Stimulated activated naive B cell treated with anti-CD40 and anti-IgM and Interleukin-4, amounts not matched to agents 10 μg/mL and 1 μg/mL and 100 μg/mL, for 72 hours (primary cell): Measurements from ENCODE around the gene NCKAP5L.
A peak's percentile ranks its signal among the peaks of the same experiment; 100 is the strongest.
"Not testable (repeated sequence)": the region's sequence is repeated elsewhere in the genome, so short reads cannot be mapped to it uniquely, and the experiment has no call there.

Experiments used
- ATAC-seq, 2 donors: fragments of 150-1000 bp; cut with Tn5 transposase; replicated peaks; 2 replicates each; pipeline ENCODE4 v1.10.0; 2021; ENCODE audit warnings: moderate library complexity in 1 of 2
- DNase-seq: peaks from one replicate; pipeline ENCODE4 v3.0.0; 2021
- H3K27ac Mint-ChIP-seq: one replicate; pipeline ENCODE4 v1.8.0; 2022; ENCODE audit warnings: mild to moderate bottlenecking, mixed read lengths
- H3K27me3 Mint-ChIP-seq, 2 donors: one replicate each; pipeline ENCODE4 v1.8.0; 2022; ENCODE audit warnings: mixed read lengths in 2 of 2
- H3K36me3 Mint-ChIP-seq, 2 donors: one replicate each; pipeline ENCODE4 v1.8.0; 2022; ENCODE audit warnings: mixed read lengths in 2 of 2, mild to moderate bottlenecking in 1 of 2
- H3K4me1 Mint-ChIP-seq, 2 donors: one replicate each; pipeline ENCODE4 v1.8.0; 2022; ENCODE audit warnings: mixed read lengths in 2 of 2, mild to moderate bottlenecking in 1 of 2
- H3K4me3 Mint-ChIP-seq, 2 donors: one replicate each; pipeline ENCODE4 v1.8.0; 2022; ENCODE audit warnings: mild to moderate bottlenecking in 2 of 2, mixed read lengths in 2 of 2, moderate library complexity in 1 of 2
- H3K9me3 Mint-ChIP-seq, 2 donors: one replicate each; pipeline ENCODE4 v1.8.0; 2022; ENCODE audit warnings: mixed read lengths in 2 of 2, mild to moderate bottlenecking in 1 of 2

The NCKAP5L gene, protein sequence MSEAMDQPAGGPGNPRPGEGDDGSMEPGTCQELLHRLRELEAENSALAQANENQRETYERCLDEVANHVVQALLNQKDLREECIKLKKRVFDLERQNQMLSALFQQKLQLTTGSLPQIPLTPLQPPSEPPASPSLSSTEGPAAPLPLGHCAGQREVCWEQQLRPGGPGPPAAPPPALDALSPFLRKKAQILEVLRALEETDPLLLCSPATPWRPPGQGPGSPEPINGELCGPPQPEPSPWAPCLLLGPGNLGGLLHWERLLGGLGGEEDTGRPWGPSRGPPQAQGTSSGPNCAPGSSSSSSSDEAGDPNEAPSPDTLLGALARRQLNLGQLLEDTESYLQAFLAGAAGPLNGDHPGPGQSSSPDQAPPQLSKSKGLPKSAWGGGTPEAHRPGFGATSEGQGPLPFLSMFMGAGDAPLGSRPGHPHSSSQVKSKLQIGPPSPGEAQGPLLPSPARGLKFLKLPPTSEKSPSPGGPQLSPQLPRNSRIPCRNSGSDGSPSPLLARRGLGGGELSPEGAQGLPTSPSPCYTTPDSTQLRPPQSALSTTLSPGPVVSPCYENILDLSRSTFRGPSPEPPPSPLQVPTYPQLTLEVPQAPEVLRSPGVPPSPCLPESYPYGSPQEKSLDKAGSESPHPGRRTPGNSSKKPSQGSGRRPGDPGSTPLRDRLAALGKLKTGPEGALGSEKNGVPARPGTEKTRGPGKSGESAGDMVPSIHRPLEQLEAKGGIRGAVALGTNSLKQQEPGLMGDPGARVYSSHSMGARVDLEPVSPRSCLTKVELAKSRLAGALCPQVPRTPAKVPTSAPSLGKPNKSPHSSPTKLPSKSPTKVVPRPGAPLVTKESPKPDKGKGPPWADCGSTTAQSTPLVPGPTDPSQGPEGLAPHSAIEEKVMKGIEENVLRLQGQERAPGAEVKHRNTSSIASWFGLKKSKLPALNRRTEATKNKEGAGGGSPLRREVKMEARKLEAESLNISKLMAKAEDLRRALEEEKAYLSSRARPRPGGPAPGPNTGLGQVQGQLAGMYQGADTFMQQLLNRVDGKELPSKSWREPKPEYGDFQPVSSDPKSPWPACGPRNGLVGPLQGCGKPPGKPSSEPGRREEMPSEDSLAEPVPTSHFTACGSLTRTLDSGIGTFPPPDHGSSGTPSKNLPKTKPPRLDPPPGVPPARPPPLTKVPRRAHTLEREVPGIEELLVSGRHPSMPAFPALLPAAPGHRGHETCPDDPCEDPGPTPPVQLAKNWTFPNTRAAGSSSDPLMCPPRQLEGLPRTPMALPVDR (N-terminal part only)

DNA sequence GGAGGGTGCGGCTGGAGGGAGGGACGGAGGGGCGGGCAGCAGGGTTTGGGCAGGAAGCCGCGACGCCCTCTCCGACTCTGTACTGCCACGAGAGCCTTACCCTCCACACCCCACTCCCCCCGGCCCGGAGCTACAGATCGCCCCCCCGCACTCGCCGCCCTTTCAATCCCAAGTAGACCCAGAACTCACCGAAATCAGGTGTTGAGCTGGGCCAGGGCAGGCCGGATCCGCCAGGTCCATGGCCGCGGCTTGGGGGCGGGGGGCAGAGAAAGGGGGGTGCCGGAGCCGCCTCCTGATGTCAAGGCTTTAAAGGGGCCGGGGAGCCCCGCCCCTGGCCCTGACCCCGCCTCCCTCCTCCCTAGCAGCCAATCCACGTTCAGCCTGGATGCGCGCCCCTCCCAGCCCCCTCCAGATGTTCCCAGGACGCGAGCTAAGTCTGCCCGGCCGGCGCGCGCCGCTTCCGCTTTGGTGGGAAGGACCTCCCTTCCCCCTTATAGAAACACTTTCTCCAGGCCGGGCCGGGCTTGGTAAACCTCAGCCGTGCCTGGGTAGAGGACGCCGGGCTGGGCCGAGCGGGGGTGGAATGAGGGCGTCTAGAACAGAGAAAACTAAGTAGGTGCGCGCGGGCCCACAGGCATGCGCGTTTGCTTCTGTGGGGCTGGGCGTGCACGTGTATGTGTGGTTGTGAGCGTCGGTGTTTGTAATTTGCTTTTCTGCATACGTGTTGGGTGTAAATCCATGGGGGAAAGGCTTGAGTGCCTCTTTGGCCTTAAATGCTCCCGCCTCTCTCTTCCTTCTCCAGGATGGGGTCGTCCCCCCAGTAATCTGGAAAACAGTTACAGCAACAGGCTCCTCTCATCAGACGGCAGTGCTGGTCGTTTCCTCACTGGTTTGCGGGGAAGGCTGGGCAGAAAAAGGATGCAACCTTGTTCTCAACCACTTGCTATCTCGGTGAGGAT is at the start of gene NCKAP5L:
Gene NCKAP5L (minus strand): TSS at position 281 of the 959 bp plus-strand sequence. CDS start 24,369 bp downstream, outside the sequence.
- peak within 1 kb of the TSS; percentile 90 to 94 for H3K4me3 Mint-ChIP-seq
- H3K36me3 Mint-ChIP-seq, result no peaks in the 10 kb centered on the region
- H3K27me3 Mint-ChIP-seq, result no peaks in the 10 kb centered on the region
- H3K9me3 Mint-ChIP-seq, result no peaks in the 10 kb centered on the region
- ATAC-seq (peak; percentile 91 to 94), DNase-seq (peak; percentile 86)
- peaks cover 35 to 49% of the 10 kb centered on the region in 2 donors for H3K4me1 Mint-ChIP-seq
- H3K27ac Mint-ChIP-seq, result peak within 1 kb of the TSS; percentile 93

DNA sequence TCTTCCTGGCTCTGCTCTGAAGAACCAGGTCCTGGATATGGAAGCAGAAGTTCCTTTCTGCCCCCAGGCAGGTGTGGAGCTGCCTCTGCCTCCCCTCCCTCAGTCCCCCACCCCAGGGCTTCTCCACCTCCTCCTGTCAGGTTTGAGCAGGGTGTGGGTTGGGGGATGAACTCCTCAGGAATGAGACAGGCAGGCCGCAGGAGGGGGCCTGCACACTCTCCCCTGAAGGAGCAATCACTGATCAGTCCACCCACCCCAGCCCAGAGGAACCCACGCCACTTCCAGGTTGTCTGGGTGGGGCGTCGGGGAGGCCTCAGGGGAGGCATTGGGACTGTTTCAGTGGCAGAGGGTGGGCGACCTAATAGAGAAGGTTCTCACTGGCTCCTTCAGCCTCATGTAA is 48.9 kb upstream of the NCKAP5L start:
- ATAC-seq, result no peak
- Mint-ChIP-seq H3K9me3 (peaks cover 12 to 20% of the 10 kb centered on the region in 2 donors), H3K27ac (no peak overlapping the region)

DNA sequence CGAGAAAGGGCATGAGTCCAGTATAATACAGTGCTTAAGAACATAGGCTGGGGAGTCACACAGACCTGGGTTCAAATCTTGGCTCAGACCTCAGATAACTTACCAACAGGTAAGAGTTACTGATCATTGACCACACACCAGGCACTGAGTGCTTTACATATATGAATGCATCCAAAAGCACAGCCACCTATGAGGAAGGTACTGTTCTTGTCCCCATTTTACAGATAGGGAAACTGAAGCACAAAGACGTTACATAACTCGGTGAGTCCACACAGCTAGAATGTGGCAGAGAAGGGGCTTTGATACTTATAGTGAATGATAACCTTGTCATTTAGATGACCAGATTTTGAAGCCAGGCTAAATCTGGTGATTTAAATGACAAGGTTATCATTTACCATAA is 47.9 kb upstream of the NCKAP5L start:
- Mint-ChIP-seq H3K27me3 (peaks cover 8 to 9% of the 10 kb centered on the region in 2 donors), H3K9me3 (peaks cover 12 to 20% of the 10 kb centered on the region in 2 donors)
- ATAC-seq, result no peak

More for the DNA sequence above, 48.9 kb upstream of the NCKAP5L start:
- Mint-ChIP-seq H3K27me3 (peaks cover 8 to 9% of the 10 kb centered on the region in 2 donors), H3K4me1 (no peaks in the 10 kb centered on the region), H3K4me3 (no peak overlapping the region), H3K36me3 (no peaks in the 10 kb centered on the region)
- no peak for DNase-seq

DNA sequence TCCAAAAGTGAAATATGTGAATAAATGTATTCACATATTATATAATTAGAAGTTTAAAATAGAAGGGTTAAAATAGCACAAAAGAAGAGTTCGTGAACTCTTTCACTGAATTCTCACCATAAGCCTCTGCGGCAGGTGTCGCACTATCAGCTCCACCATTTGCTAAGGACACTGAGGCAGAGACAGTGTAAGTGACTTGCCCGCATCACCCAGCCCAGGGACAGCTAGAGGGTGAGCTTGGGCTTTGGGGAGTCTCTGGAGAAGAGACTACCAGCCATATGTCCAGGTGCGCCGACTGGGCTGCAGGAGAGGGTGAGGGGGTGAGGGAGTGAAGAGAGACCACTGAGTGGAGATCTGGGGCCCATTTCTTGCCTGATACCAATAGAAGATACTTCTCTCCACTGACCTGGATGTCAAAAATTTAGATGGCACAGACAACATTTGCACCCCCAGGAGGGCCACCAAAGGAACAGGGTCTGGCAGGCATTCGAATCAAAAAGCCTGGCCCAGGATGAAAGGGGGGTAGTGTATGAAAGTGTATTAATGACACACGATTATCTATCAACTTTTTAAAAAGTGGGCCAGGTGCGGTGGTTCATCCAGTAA is 47.0 kb upstream of the NCKAP5L start:
- H3K4me1 Mint-ChIP-seq, result no peaks in the 10 kb centered on the region
- H3K27me3 Mint-ChIP-seq, result peaks cover 8 to 10% of the 10 kb centered on the region in 2 donors
- no peak overlapping the region for H3K27ac Mint-ChIP-seq
- H3K36me3 Mint-ChIP-seq, result no peaks in the 10 kb centered on the region
- H3K4me3 Mint-ChIP-seq, result no peak overlapping the region
- no peak for DNase-seq
- no peak for ATAC-seq
- H3K9me3 Mint-ChIP-seq, result peaks cover 12 to 20% of the 10 kb centered on the region in 2 donors

More for the DNA sequence above, 47.9 kb upstream of the NCKAP5L start:
- DNase-seq, result no peak
- Mint-ChIP-seq H3K4me1 (no peaks in the 10 kb centered on the region), H3K36me3 (no peaks in the 10 kb centered on the region), H3K4me3 (no peak overlapping the region), H3K27ac (no peak overlapping the region)

DNA sequence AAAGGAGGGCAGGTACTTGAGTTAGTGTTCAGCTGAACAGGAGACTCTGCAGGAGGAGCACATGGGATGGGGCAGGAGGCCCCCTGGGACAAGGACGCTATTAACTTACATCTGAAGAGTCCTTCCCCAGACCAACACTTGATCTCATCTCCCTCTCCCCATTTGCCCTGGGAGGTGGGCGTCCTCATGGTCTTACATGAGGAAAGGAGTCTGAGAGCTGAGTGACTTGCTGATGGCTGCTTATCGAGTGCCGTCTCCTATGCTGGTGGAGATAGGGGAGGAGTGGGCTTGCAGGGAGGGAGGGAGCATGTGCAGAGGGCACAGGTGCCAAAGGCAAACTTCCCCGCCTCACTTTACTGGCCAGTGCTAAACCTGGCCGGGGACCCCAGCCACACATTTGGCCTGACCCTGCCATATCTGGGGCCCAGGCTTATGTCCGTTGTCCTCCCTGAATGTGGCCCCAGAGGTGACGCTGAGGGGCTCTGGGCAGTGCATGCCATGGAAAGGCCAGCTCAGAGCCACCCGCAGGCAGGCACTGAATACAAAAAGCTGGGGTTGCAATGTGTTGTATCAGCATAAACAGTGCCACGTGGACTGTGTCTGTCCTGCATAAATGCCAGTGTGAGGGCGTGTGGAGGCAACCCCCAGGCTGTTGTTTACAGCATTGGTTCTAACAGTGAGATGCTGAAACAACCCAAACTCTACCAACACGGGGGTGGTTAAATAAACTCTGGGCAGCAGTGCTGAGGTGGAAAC is 46.1 kb upstream of the NCKAP5L start:
- H3K36me3 Mint-ChIP-seq, result no peaks in the 10 kb centered on the region
- H3K27me3 Mint-ChIP-seq, result peaks cover 8 to 13% of the 10 kb centered on the region in 2 donors
- DNase-seq (no peak), ATAC-seq (no peak)
- peaks cover 12 to 13% of the 10 kb centered on the region in 2 donors for H3K9me3 Mint-ChIP-seq
- H3K27ac Mint-ChIP-seq, result no peak overlapping the region
- H3K4me1 Mint-ChIP-seq, result no peaks in the 10 kb centered on the region
- H3K4me3 Mint-ChIP-seq, result no peak overlapping the region

DNA sequence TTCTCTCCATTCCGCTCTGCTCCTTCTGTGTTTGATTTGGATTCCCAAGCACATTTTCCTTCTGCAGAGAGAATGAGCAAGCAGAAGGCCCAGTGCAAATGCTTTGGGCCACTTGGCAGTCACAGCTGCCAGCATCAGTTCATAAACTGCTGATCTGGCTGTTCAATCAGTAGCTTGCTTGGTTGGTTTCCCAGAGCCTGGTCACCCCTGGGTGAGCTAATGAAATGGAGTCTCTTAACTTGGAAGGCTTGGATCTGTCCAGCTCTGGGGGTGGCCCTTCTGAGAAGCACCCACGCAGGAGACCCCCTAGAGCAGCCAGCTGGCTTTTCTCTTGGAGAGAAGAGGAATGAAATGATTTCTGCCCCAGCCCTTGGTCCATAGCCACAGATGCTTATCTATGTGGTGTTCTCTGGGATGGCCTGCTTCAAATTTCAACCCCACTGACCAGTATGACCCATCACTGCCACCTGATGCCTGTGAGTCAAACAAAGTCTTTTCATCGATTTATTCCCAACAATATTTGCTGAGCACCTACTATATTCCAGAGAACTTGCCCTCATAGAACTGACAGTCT is 45.2 kb upstream of the NCKAP5L start:
- DNase-seq (no peak), ATAC-seq (no peak)
- no peak overlapping the region for H3K4me3 Mint-ChIP-seq
- H3K36me3 Mint-ChIP-seq, result no peaks in the 10 kb centered on the region
- peaks cover 8 to 13% of the 10 kb centered on the region in 2 donors for H3K27me3 Mint-ChIP-seq
- H3K9me3 Mint-ChIP-seq, result peaks cover 4 to 6% of the 10 kb centered on the region in 2 donors
- no peak overlapping the region for H3K27ac Mint-ChIP-seq
- H3K4me1 Mint-ChIP-seq, result no peaks in the 10 kb centered on the region

DNA sequence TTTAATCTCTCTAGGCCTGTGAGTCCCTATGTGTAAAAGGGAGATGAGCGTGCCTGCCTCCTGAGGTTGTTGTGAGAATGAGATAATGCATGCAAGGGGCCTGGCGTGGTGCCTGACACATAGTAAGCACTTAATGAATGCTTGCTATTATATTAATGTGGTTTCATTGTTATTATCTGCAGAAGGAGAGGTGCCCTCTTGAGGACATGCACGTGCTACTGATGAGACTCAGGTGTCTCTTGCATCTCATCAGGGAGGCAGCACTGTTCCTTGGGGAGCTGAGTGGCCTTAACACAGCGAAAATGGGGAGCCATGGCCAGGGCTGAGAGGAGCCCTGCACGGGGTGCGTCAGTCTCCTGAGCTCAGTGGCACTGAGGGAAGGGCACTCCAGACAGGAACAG is 44.6 kb upstream of the NCKAP5L start:
- H3K4me3 Mint-ChIP-seq, result no peak overlapping the region
- H3K27me3 Mint-ChIP-seq, result peaks cover 11 to 15% of the 10 kb centered on the region in 2 donors
- no peaks in the 10 kb centered on the region for H3K4me1 Mint-ChIP-seq
- peaks cover 2% of the 10 kb centered on the region in 2 donors for H3K9me3 Mint-ChIP-seq
- no peak overlapping the region for H3K27ac Mint-ChIP-seq
- ATAC-seq, result no peak
- DNase-seq, result no peak
- H3K36me3 Mint-ChIP-seq, result no peaks in the 10 kb centered on the region

DNA sequence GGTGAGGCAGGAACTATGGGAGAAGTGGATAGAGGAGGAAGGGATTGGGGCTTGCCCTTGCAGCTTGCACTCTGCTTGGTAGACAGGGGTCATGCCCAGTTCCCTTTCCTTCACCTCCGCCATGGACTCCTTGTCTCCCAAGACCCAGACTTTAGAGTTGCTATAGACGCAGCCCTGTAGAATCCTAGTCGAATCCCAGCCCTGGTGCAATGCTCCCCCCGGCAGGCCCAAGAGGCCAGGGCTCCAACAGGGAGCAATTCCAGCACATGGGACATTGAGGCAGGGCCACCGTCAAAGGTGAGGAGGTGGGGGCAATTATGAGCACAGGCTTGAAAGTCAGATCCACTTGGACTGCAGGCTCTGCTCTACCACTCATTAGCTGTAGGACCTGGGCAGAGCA is 44.2 kb upstream of the NCKAP5L start:
- H3K27ac Mint-ChIP-seq, result no peak overlapping the region
- no peak overlapping the region for H3K4me3 Mint-ChIP-seq
- no peaks in the 10 kb centered on the region for H3K4me1 Mint-ChIP-seq
- H3K27me3 Mint-ChIP-seq, result peaks cover 14 to 17% of the 10 kb centered on the region in 2 donors
- H3K36me3 Mint-ChIP-seq, result no peaks in the 10 kb centered on the region
- no peak for ATAC-seq
- DNase-seq, result no peak
- H3K9me3 Mint-ChIP-seq, result no peaks in the 10 kb centered on the region

DNA sequence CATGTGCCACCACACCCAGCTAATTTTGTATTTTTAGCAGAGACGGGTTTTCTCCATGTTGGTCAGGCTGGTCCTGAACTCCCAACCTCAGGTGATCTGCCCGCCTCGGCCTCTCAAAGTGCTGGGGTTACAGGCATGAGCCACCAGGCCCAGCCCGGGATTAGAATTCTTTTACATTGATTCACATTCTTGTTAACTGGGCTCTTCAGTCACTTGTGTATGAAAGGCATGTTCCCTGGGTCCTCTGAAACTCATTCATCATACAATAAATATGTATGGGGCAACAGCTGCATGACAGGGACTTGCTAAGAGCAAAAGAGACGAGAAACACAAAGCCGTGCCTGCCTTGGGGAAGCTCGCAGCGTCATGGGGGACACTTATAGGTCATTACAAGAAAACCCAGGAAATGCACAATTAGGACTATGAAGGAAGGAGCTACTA is 43.6 kb upstream of the NCKAP5L start:
- not testable (repeated sequence) for DNase-seq, H3K27ac Mint-ChIP-seq, ATAC-seq, H3K4me3 Mint-ChIP-seq, H3K9me3 Mint-ChIP-seq, H3K36me3 Mint-ChIP-seq, H3K4me1 Mint-ChIP-seq
- peaks cover 14 to 20% of the 10 kb centered on the region in 2 donors for H3K27me3 Mint-ChIP-seq

DNA sequence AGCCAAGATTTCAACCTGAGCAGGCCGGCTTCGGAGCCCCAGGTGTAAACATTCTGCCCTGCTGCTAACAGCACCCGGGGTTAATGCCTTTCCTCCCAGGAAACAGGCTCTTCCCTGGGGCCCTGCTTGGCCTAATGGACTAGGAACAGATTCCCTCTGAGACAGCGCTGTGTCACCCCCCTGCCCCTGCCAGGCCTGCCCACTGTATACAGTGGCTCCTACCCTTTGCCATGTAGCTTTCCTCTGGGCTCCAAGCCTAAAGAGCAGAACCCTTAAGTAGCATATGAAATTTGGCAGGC is 43.0 kb upstream of the NCKAP5L start:
- Mint-ChIP-seq H3K4me3 (no peak overlapping the region), H3K4me1 (no peaks in the 10 kb centered on the region), H3K27ac (no peak overlapping the region), H3K36me3 (no peaks in the 10 kb centered on the region), H3K9me3 (no peaks in the 10 kb centered on the region), H3K27me3 (peaks cover 14 to 23% of the 10 kb centered on the region in 2 donors)
- DNase-seq, result no peak
- ATAC-seq, result no peak

DNA sequence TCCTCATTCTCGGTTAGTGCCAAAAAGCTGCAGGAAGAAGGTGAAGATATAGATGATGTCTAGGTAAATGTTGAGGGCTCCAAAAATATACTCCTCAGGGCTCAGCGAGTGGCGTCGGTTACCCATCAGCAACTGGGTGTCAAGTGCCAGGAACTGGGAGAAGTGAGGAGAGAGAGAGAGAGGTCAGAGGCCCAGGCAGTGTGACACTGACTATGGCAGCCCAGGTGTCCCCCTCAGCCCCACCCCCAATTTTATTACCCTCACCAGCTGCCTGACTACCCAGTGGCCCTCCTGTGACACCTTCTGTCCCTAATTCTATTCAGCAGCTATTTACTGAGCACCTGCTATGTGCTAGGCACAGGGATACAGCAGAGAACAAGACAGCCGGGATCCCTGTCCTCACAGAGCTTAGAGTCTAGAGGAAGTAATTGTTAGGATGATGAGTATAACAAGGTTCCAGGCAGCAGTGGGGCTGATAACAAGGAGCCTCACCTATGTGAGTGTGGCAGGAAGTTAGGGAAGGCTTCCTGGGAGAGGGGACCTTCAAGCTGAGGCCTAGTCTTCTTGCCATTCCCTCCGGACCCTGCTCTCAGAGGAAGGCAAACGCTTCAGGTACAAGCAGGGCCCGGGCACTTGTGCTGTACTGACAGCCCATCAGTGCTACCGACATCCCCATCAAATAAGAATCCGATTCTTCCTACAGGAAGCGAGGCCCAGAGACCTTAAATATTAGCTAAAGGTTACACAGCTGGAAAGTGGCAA is 42.5 kb upstream of the NCKAP5L start:
- H3K9me3 Mint-ChIP-seq, result no peaks in the 10 kb centered on the region
- no peak for ATAC-seq
- peaks cover 19 to 25% of the 10 kb centered on the region in 2 donors for H3K27me3 Mint-ChIP-seq
- H3K27ac Mint-ChIP-seq, result no peak overlapping the region
- H3K4me3 Mint-ChIP-seq, result no peak overlapping the region
- no peaks in the 10 kb centered on the region for H3K4me1 Mint-ChIP-seq
- H3K36me3 Mint-ChIP-seq, result no peaks in the 10 kb centered on the region
- no peak for DNase-seq
